WTC11 (cell line): ENCODE data around the gene PTGES2. TPM values are rescaled to one million over a fixed set of nuclear protein-coding genes. Genes with fewer than 3 reads are reported as not detected.

Source experiments
- ATAC-seq: fragments of 200-7000 bp; cut with Tn5 transposase; 2 replicates; pipeline ENCODE4 v1.10.0; 2021; ENCODE audit warnings: mild to moderate bottlenecking, moderate library complexity
- CTCF ChIA-PET: fragments of 300-600 bp; sonication (Branson Sonifier 250); formaldehyde crosslinking; loops from one replicate; lab custom pipeline; 2021; ENCODE audit warnings: antibody characterized with exemption; lab: Charles Lee
- POLR2A ChIA-PET: fragments of 350-600 bp; sonication (Branson Sonifier 250); formaldehyde crosslinking; loops from one replicate; lab custom pipeline; 2021; ENCODE audit warnings: antibody characterized with exemption; lab: Charles Lee
- DNase-seq: peaks from one replicate; pipeline ENCODE4 v3.0.0; 2021; ENCODE audit warnings: low spot score
- H3K27ac Mint-ChIP-seq: 2 replicates; pipeline ENCODE4 v1.8.0; 2021; ENCODE audit warnings: mixed read lengths
- H3K27me3 Mint-ChIP-seq: 2 replicates; pipeline ENCODE4 v1.8.0; 2021; ENCODE audit warnings: low read depth, mild to moderate bottlenecking, moderate library complexity, mixed read lengths
- H3K36me3 Mint-ChIP-seq: 2 replicates; pipeline ENCODE4 v1.8.0; 2021; ENCODE audit warnings: mixed read lengths
- H3K4me1 Mint-ChIP-seq: 2 replicates; pipeline ENCODE4 v1.8.0; 2022; ENCODE audit warnings: mixed read lengths
- H3K4me3 Mint-ChIP-seq: 2 replicates; pipeline ENCODE4 v1.8.0; 2021; ENCODE audit warnings: mild to moderate bottlenecking, moderate library complexity, mixed read lengths
- H3K9me3 Mint-ChIP-seq: 2 replicates; pipeline ENCODE4 v1.8.0; 2021; ENCODE audit warnings: mixed read lengths
- ATF1 ChIP-seq: sonication (generic); formaldehyde crosslinking; IDR thresholded peaks from 2 replicates; pipeline ENCODE4 v1.8.1; 2023; ENCODE audit warnings: mild to moderate bottlenecking, moderate library complexity, missing genetic modification reagents
- CREB1 ChIP-seq: sonication (generic); formaldehyde crosslinking; IDR thresholded peaks from 2 replicates; pipeline ENCODE4 v1.8.0; 2023; ENCODE audit warnings: mild to moderate bottlenecking, missing genetic modification reagents
- ETV6 ChIP-seq: sonication (generic); formaldehyde crosslinking; IDR thresholded peaks from 2 replicates; pipeline ENCODE4 v1.8.1; 2022; ENCODE audit warnings: mild to moderate bottlenecking, missing genetic modification reagents
- GABPB1 ChIP-seq: sonication (generic); formaldehyde crosslinking; IDR thresholded peaks from 2 replicates; pipeline ENCODE4 v1.8.1; 2023; ENCODE audit warnings: mild to moderate bottlenecking, missing genetic modification reagents
- GRHL2 ChIP-seq: fragments of 250-450 bp; sonication (Bioruptor Pico); IDR thresholded peaks from 2 replicates; pipeline ENCODE4 v1.8.0; 2022; ENCODE audit warnings: mild to moderate bottlenecking, moderate library complexity; ENCODE audit not compliant: insufficient replicate concordance, severe bottlenecking
- NR3C1 ChIP-seq: sonication (generic); formaldehyde crosslinking; conservative IDR thresholded peaks from 2 replicates; pipeline ENCODE4 v1.8.1; 2023; ENCODE audit warnings: low read depth, mild to moderate bottlenecking, missing genetic modification reagents
- SMAD4 ChIP-seq: sonication (generic); formaldehyde crosslinking; IDR thresholded peaks from 2 replicates; pipeline ENCODE4 v1.8.0; 2022; ENCODE audit warnings: mild to moderate bottlenecking, missing genetic modification reagents
- SOX15 ChIP-seq: fragments of 250-450 bp; sonication (Bioruptor Pico); IDR thresholded peaks from 2 replicates; pipeline ENCODE4 v1.9.0; 2021; ENCODE audit warnings: mild to moderate bottlenecking
- TCF7 ChIP-seq: sonication (generic); formaldehyde crosslinking; IDR thresholded peaks from 2 replicates; pipeline ENCODE4 v1.8.0; 2022; ENCODE audit warnings: mild to moderate bottlenecking, low read depth, missing genetic modification reagents, moderate library complexity
- TEAD1 ChIP-seq: sonication (generic); formaldehyde crosslinking; IDR thresholded peaks from 2 replicates; pipeline ENCODE4 v1.8.0; 2022; ENCODE audit warnings: mild to moderate bottlenecking, missing genetic modification reagents
- ZNF121 ChIP-seq: sonication (generic); formaldehyde crosslinking; IDR thresholded peaks from 2 replicates; pipeline ENCODE4 v1.8.0; 2023; ENCODE audit warnings: missing genetic modification reagents
- ZNF219 ChIP-seq: sonication (generic); formaldehyde crosslinking; IDR thresholded peaks from 2 replicates; pipeline ENCODE4 v1.8.0; 2023; ENCODE audit warnings: missing genetic modification reagents, mild to moderate bottlenecking, borderline replicate concordance
- ZNF396 ChIP-seq: fragments of 250-450 bp; sonication (Bioruptor Pico); IDR thresholded peaks from 2 replicates; pipeline ENCODE4 v1.8.0; 2021; ENCODE audit warnings: mild to moderate bottlenecking, moderate library complexity, borderline replicate concordance
- ZNF416 ChIP-seq: fragments of 250-450 bp; sonication (Bioruptor Pico); IDR thresholded peaks from 2 replicates; pipeline ENCODE4 v1.9.0; 2021; ENCODE audit warnings: mild to moderate bottlenecking, inconsistent platforms
- ZNF423 ChIP-seq: fragments of 250-450 bp; sonication (Bioruptor Pico); IDR thresholded peaks from 2 replicates; pipeline ENCODE4 v2.1.2; 2022; ENCODE audit warnings: mild to moderate bottlenecking, moderate library complexity
- total RNA-seq: library from RNA; stranded (reverse); gene quantifications from 3 replicates; pipeline ENCODE4 v1.2.3, GENCODE V29; 2021
- TF ChIP-seq, protein P1 (sequence below): fragments of 250-450 bp; sonication (Bioruptor Pico); conservative IDR thresholded peaks from 2 replicates; pipeline ENCODE4 v1.9.0; 2021; ENCODE audit warnings: mild to moderate bottlenecking
- TF ChIP-seq, protein P2 (sequence below): sonication (generic); formaldehyde crosslinking; IDR thresholded peaks from 2 replicates; pipeline ENCODE4 v1.8.0; 2022; ENCODE audit warnings: mild to moderate bottlenecking, missing genetic modification reagents
- TF ChIP-seq, protein P3 (sequence below): sonication (generic); formaldehyde crosslinking; IDR thresholded peaks from 2 replicates; pipeline ENCODE4 v1.8.1; 2022; ENCODE audit warnings: mild to moderate bottlenecking, moderate library complexity, missing genetic modification reagents
- TF ChIP-seq, protein P4 (sequence below): sonication (generic); formaldehyde crosslinking; IDR thresholded peaks from 2 replicates; pipeline ENCODE4 v1.8.1; 2022; ENCODE audit warnings: low read depth, missing genetic modification reagents, borderline replicate concordance
- TF ChIP-seq, protein P5 (sequence below): sonication (generic); formaldehyde crosslinking; IDR thresholded peaks from 2 replicates; pipeline ENCODE4 v1.8.0; 2022; ENCODE audit warnings: mild to moderate bottlenecking, missing genetic modification reagents
- TF ChIP-seq, protein P6 (sequence below): fragments of 250-450 bp; sonication (Bioruptor Pico); IDR thresholded peaks from 2 replicates; pipeline ENCODE4 v1.8.0; 2021; ENCODE audit warnings: mild to moderate bottlenecking
- TF ChIP-seq, protein P7 (sequence below): sonication (generic); formaldehyde crosslinking; IDR thresholded peaks from 2 replicates; pipeline ENCODE4 v1.8.1; 2023; ENCODE audit warnings: mild to moderate bottlenecking, missing genetic modification reagents, borderline replicate concordance

PTGES2 gene
- total RNA-seq, 1 experiment from 2014 or later = 118 TPM

DNA sequence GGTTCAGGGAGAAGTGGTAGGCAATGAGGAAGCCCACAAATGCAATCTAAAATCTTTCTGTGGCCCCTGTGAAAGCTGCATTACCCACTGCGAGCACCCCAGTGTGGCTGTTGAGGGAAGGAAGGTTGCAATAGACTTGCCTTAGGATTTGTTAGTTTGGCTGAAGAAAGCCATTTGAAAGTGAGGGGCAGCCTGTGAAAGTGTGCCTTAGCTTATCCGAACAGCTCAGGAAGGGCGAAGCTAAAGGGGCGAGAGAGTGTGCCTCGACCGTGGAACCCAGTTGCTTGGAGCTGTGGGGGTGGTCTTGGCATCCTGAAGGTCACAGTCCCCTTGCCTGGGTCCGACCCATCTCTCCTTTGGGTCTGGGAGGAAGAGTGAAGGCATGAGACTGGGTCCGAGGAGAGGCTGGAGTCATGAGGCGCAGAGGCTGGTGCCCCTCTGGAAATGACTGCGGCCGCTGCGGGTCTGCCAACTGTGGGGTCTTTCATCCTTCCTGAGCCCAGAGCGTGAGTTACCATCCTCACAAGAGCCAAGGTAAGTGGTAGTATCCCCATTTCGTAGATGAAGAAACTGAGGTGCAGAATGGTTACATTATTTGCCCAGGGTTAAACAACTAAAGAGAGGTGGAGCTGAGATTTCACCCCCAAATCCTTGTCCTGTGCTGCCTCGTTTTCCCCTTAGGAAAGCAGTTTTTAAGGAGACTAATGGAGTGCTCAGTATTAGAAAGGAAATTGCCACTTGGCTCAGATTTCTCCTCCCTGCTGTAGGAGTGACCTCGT is 35.1 kb downstream of the PTGES2 start:
- Mint-ChIP-seq H3K4me3 (no peak overlapping the region), H3K27ac (peak overlapping the region; percentile 54; the same call in 1 of the 2 replicates), H3K36me3 (no peaks in the 10 kb centered on the region), H3K9me3 (no peaks in the 10 kb centered on the region), H3K4me1 (peaks cover 26% of the 10 kb centered on the region), H3K27me3 (no peaks in the 10 kb centered on the region)
- ATAC-seq = no peak
- ChIA-PET POLR2A (interaction anchor here (2.1 kb wide), 1 partner anchor 25 kb away, joined by 6 read pairs; the partner anchor contains the start of genes NAIF1 and SLC25A25), CTCF (interaction anchor here (0.9 to 3.0 kb wide), 6 partner anchors 11 to 114 kb away, joined by 3 to 35 read pairs (median 4); no protein-coding TSS in a partner anchor)
- DNase-seq = no peak
- TF ChIP-seq SOX15 (no peak), TCF7 (no peak), GRHL2 (CRISPR knock-in tag) (no peak), ZNF423 (CRISPR knock-in tag) (no peak), ZNF396 (CRISPR knock-in tag) (no peak), ETV6 (CRISPR knock-in tag) (no peak), NR3C1 (CRISPR knock-in tag) (no peak), TEAD1 (no peak), GABPB1 (CRISPR knock-in tag) (no peak), CREB1 (CRISPR knock-in tag) (no peak), ATF1 (CRISPR knock-in tag) (no peak)

DNA sequence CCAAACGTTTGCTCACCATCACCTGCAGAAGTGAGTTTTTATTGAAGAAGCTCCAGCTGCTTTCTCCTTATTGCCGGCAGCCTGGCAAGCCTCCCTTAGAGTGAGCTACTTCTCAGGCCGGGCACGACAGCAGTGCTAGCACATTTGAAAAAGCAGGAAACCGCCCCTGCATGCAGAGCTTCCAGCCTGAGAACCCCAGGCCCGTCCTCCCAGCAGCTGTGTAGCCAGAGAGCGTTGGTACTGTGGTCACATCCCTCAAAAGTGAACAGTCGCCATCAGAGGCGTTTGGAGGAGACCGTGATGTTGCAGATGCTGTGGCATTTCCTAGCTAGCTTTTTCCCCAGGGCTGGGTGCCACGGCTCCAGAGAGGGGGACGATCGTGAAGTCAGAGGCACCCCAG is 36.0 kb downstream of the PTGES2 start:
- H3K27me3 Mint-ChIP-seq = no peaks in the 10 kb centered on the region
- H3K27ac Mint-ChIP-seq = peak overlapping the region; percentile 66
- ATAC-seq (no peak; the same call in 1 of the 2 replicates), DNase-seq (no peak)
- POLR2A ChIA-PET = interaction anchor here (0.6 to 2.1 kb wide), 3 partner anchors 9 to 376 kb away, joined by 3 to 6 read pairs (median 4); partner anchors contain the start of genes NAIF1, PTRH1 and SLC25A25
- CTCF ChIA-PET = interaction anchor here (0.7 to 3.0 kb wide), 14 partner anchors 10 to 347 kb away, joined by 3 to 35 read pairs (median 4); partner anchors contain the start of genes NAIF1 and SLC25A25
- H3K4me1 Mint-ChIP-seq = peaks cover 20% of the 10 kb centered on the region
- no peak overlapping the region for H3K4me3 Mint-ChIP-seq
- H3K9me3 Mint-ChIP-seq = no peaks in the 10 kb centered on the region
- no peaks in the 10 kb centered on the region for H3K36me3 Mint-ChIP-seq
- TF ChIP-seq, protein P1, sequence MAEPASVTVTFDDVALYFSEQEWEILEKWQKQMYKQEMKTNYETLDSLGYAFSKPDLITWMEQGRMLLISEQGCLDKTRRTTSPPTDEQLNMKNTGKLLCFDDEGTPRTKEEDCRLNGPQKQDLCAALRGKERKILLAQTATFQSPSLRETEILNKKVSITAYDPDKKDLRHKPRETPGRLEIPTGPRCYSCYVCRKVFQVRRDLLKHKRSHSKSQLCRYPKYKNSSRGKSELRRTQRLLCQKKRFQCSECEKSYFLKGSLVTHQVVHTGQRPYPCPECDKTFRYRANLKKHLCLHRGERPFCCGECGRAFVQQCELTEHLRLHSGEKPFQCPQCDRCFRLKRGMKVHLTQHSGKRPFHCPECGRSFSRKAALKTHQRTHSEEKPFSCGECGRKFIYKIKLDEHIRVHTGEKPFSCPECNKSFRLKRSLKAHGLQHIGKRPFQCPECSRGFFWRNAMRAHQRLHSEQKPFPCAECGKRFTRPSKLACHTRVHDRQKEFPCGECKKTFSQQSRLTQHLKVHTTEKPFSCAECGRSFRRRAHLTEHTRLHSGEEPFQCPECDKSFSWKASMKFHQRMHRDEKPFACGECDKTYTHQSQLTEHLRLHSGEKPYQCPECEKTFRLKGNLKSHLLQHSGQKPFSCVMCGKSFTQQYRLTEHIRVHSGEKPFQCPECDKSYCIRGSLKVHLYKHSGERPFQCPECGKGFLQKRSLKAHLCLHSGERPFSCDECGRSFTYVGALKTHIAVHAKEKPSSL (CRISPR knock-in tag) = no peak
- TF ChIP-seq, protein P2, sequence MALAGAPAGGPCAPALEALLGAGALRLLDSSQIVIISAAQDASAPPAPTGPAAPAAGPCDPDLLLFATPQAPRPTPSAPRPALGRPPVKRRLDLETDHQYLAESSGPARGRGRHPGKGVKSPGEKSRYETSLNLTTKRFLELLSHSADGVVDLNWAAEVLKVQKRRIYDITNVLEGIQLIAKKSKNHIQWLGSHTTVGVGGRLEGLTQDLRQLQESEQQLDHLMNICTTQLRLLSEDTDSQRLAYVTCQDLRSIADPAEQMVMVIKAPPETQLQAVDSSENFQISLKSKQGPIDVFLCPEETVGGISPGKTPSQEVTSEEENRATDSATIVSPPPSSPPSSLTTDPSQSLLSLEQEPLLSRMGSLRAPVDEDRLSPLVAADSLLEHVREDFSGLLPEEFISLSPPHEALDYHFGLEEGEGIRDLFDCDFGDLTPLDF (CRISPR knock-in tag) = no peak
- TF ChIP-seq ZNF219 (CRISPR knock-in tag) (no peak), ZNF121 (CRISPR knock-in tag) (no peak), ETV6 (CRISPR knock-in tag) (no peak), ZNF416 (no peak), SMAD4 (no peak), SOX15 (no peak)
- TF ChIP-seq, protein P3, sequence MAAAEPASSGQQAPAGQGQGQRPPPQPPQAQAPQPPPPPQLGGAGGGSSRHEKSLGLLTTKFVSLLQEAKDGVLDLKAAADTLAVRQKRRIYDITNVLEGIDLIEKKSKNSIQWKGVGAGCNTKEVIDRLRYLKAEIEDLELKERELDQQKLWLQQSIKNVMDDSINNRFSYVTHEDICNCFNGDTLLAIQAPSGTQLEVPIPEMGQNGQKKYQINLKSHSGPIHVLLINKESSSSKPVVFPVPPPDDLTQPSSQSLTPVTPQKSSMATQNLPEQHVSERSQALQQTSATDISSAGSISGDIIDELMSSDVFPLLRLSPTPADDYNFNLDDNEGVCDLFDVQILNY (CRISPR knock-in tag) = no peak
- TF ChIP-seq, protein P4, sequence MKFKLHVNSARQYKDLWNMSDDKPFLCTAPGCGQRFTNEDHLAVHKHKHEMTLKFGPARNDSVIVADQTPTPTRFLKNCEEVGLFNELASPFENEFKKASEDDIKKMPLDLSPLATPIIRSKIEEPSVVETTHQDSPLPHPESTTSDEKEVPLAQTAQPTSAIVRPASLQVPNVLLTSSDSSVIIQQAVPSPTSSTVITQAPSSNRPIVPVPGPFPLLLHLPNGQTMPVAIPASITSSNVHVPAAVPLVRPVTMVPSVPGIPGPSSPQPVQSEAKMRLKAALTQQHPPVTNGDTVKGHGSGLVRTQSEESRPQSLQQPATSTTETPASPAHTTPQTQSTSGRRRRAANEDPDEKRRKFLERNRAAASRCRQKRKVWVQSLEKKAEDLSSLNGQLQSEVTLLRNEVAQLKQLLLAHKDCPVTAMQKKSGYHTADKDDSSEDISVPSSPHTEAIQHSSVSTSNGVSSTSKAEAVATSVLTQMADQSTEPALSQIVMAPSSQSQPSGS (CRISPR knock-in tag) = no peak
- TF ChIP-seq, protein P5, sequence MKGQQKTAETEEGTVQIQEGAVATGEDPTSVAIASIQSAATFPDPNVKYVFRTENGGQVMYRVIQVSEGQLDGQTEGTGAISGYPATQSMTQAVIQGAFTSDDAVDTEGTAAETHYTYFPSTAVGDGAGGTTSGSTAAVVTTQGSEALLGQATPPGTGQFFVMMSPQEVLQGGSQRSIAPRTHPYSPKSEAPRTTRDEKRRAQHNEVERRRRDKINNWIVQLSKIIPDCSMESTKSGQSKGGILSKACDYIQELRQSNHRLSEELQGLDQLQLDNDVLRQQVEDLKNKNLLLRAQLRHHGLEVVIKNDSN = no peak
- TF ChIP-seq, protein P6, sequence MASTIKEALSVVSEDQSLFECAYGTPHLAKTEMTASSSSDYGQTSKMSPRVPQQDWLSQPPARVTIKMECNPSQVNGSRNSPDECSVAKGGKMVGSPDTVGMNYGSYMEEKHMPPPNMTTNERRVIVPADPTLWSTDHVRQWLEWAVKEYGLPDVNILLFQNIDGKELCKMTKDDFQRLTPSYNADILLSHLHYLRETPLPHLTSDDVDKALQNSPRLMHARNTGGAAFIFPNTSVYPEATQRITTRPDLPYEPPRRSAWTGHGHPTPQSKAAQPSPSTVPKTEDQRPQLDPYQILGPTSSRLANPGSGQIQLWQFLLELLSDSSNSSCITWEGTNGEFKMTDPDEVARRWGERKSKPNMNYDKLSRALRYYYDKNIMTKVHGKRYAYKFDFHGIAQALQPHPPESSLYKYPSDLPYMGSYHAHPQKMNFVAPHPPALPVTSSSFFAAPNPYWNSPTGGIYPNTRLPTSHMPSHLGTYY (CRISPR knock-in tag) = no peak
- TF ChIP-seq, protein P7, sequence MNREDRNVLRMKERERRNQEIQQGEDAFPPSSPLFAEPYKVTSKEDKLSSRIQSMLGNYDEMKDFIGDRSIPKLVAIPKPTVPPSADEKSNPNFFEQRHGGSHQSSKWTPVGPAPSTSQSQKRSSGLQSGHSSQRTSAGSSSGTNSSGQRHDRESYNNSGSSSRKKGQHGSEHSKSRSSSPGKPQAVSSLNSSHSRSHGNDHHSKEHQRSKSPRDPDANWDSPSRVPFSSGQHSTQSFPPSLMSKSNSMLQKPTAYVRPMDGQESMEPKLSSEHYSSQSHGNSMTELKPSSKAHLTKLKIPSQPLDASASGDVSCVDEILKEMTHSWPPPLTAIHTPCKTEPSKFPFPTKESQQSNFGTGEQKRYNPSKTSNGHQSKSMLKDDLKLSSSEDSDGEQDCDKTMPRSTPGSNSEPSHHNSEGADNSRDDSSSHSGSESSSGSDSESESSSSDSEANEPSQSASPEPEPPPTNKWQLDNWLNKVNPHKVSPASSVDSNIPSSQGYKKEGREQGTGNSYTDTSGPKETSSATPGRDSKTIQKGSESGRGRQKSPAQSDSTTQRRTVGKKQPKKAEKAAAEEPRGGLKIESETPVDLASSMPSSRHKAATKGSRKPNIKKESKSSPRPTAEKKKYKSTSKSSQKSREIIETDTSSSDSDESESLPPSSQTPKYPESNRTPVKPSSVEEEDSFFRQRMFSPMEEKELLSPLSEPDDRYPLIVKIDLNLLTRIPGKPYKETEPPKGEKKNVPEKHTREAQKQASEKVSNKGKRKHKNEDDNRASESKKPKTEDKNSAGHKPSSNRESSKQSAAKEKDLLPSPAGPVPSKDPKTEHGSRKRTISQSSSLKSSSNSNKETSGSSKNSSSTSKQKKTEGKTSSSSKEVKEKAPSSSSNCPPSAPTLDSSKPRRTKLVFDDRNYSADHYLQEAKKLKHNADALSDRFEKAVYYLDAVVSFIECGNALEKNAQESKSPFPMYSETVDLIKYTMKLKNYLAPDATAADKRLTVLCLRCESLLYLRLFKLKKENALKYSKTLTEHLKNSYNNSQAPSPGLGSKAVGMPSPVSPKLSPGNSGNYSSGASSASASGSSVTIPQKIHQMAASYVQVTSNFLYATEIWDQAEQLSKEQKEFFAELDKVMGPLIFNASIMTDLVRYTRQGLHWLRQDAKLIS = no peak
